Measurements from ENCODE around the gene ROGDI. TPM values are rescaled to one million over a fixed set of nuclear protein-coding genes. Genes with fewer than 3 reads are reported as not detected.

The ROGDI gene
- total and polyA plus RNA-seq, 2 of the 13 experiments (the other 11 are each of a cell fraction or from before 2014, with no cell fraction given), result 19.2 to 42.1 TPM

DNA sequence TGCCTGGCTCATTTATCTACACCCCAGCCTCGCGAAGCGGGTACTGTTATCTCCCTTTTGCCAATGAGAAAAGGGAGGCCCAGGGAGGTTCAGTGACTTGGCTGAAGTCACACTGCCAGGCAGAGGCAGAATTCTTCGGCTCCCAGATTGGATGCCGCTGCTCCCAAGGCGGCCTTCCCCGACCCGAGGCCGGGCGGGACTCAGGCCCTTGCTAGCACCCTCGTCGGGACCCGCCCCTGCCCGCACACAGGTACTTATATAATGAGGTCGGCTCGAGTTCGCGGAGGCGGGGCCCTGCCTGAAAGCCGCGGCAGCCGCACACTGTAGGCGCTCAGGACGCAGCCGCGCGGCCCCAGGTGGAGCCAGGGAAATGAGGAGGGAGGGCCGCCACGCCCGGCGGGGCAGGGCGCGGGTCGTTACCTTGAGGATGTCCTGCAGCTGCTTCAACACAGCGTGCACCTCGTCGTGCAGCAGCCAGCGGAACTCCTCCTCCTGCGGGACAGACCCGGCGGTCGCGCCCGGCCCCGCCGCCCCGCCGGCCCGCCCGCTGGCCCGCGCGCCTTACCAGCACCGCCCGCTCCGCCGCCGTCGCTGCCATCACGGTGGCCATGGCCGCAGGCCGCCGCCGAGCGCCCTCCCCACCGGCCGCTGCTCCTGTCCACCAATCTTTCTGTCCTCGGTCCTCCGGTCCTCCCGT lies at the start of gene ROGDI (continued):
- TF ChIP-seq, protein P1, sequence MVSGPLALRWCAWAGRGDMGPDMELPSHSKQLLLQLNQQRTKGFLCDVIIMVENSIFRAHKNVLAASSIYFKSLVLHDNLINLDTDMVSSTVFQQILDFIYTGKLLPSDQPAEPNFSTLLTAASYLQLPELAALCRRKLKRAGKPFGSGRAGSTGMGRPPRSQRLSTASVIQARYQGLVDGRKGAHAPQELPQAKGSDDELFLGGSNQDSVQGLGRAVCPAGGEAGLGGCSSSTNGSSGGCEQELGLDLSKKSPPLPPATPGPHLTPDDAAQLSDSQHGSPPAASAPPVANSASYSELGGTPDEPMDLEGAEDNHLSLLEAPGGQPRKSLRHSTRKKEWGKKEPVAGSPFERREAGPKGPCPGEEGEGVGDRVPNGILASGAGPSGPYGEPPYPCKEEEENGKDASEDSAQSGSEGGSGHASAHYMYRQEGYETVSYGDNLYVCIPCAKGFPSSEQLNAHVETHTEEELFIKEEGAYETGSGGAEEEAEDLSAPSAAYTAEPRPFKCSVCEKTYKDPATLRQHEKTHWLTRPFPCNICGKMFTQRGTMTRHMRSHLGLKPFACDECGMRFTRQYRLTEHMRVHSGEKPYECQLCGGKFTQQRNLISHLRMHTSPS (CRISPR knock-in tag; IDR thresholded peaks at IDR 0.05; ENCODE audit: low read depth), result no peak
- TF ChIP-seq ISL2 (CRISPR knock-in tag; IDR thresholded peaks at IDR 0.05), result 0 out of 2 replicates have a peak, but pooled peaks have one; percentile 52
- no peak for TF ChIP-seq JUND (CRISPR knock-in tag; IDR thresholded peaks at IDR 0.05)
- no peak for TF ChIP-seq ZFP36L2 (CRISPR knock-in tag; IDR thresholded peaks at IDR 0.05)
- no peak for TF ChIP-seq ZKSCAN8 (CRISPR knock-in tag; IDR thresholded peaks at IDR 0.05; ENCODE audit: borderline replicate concordance)
- TF ChIP-seq SRF (IDR thresholded peaks at IDR 0.05; ENCODE audit: low read depth, low read length), result no peak
- TF ChIP-seq NCOR1 (IDR thresholded peaks at IDR 0.05; ENCODE audit: borderline replicate concordance, low read length), result no peak
- TF ChIP-seq ZNF616 (CRISPR knock-in tag; IDR thresholded peaks at IDR 0.05; ENCODE audit: low read depth), result no peak
- TF ChIP-seq, protein P2, sequence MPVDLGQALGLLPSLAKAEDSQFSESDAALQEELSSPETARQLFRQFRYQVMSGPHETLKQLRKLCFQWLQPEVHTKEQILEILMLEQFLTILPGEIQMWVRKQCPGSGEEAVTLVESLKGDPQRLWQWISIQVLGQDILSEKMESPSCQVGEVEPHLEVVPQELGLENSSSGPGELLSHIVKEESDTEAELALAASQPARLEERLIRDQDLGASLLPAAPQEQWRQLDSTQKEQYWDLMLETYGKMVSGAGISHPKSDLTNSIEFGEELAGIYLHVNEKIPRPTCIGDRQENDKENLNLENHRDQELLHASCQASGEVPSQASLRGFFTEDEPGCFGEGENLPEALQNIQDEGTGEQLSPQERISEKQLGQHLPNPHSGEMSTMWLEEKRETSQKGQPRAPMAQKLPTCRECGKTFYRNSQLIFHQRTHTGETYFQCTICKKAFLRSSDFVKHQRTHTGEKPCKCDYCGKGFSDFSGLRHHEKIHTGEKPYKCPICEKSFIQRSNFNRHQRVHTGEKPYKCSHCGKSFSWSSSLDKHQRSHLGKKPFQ (CRISPR knock-in tag; IDR thresholded peaks at IDR 0.05; ENCODE audit: insufficient replicate concordance), result peak; percentile 54
- TF ChIP-seq SMAD1 (CRISPR knock-in tag; IDR thresholded peaks at IDR 0.05; ENCODE audit: borderline replicate concordance, low read depth), result no peak
- TF ChIP-seq ZNF431 (CRISPR knock-in tag; IDR thresholded peaks at IDR 0.05; ENCODE audit: borderline replicate concordance, low read depth), result no peak
- TF ChIP-seq ZMYM4 (CRISPR knock-in tag; IDR thresholded peaks at IDR 0.05), result no peak
- peak; percentile 29; the same call in 1 of the 2 replicates for TF ChIP-seq ZSCAN31 (CRISPR knock-in tag; IDR thresholded peaks at IDR 0.05; ENCODE audit: low read depth)
- TF ChIP-seq ZNF749 (CRISPR knock-in tag; IDR thresholded peaks at IDR 0.05; ENCODE audit: borderline replicate concordance), result no peak
- peak; percentile 98 for TF ChIP-seq RXRB (CRISPR knock-in tag; IDR thresholded peaks at IDR 0.05; ENCODE audit: borderline replicate concordance)
- TF ChIP-seq ZNF747 (CRISPR knock-in tag; IDR thresholded peaks at IDR 0.05; ENCODE audit: borderline replicate concordance), result peak; percentile 58; the same call in 1 of the 2 replicates
- TF ChIP-seq, protein P3, sequence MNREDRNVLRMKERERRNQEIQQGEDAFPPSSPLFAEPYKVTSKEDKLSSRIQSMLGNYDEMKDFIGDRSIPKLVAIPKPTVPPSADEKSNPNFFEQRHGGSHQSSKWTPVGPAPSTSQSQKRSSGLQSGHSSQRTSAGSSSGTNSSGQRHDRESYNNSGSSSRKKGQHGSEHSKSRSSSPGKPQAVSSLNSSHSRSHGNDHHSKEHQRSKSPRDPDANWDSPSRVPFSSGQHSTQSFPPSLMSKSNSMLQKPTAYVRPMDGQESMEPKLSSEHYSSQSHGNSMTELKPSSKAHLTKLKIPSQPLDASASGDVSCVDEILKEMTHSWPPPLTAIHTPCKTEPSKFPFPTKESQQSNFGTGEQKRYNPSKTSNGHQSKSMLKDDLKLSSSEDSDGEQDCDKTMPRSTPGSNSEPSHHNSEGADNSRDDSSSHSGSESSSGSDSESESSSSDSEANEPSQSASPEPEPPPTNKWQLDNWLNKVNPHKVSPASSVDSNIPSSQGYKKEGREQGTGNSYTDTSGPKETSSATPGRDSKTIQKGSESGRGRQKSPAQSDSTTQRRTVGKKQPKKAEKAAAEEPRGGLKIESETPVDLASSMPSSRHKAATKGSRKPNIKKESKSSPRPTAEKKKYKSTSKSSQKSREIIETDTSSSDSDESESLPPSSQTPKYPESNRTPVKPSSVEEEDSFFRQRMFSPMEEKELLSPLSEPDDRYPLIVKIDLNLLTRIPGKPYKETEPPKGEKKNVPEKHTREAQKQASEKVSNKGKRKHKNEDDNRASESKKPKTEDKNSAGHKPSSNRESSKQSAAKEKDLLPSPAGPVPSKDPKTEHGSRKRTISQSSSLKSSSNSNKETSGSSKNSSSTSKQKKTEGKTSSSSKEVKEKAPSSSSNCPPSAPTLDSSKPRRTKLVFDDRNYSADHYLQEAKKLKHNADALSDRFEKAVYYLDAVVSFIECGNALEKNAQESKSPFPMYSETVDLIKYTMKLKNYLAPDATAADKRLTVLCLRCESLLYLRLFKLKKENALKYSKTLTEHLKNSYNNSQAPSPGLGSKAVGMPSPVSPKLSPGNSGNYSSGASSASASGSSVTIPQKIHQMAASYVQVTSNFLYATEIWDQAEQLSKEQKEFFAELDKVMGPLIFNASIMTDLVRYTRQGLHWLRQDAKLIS (CRISPR knock-in tag; IDR thresholded peaks at IDR 0.05), result no peak
- TF ChIP-seq ZNF781 (CRISPR knock-in tag; IDR thresholded peaks at IDR 0.05; ENCODE audit: borderline replicate concordance, not compliant biosample characterization), result no peak
- TF ChIP-seq NFKBIZ (CRISPR knock-in tag; IDR thresholded peaks at IDR 0.05), result no peak
- TF ChIP-seq, protein P4, sequence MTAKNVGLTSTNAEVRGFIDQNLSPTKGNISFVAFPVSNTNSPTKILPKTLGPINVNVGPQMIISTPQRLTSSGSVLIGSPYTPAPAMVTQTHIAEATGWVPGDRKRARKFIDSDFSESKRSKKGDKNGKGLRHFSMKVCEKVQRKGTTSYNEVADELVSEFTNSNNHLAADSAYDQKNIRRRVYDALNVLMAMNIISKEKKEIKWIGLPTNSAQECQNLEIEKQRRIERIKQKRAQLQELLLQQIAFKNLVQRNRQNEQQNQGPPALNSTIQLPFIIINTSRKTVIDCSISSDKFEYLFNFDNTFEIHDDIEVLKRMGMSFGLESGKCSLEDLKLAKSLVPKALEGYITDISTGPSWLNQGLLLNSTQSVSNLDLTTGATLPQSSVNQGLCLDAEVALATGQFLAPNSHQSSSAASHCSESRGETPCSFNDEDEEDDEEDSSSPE (CRISPR knock-in tag; IDR thresholded peaks at IDR 0.05), result peak; percentile 49; the same call in 1 of the 2 replicates
- TF ChIP-seq CENPX (CRISPR knock-in tag; IDR thresholded peaks at IDR 0.05), result no peak
